ENCODE results near the gene RPS14.

- TF ChIP-seq EZH2phosphoT487 (IDR thresholded peaks at IDR 0.05; ENCODE audit: insufficient read depth, low read depth), result no peak
- no peak for TF ChIP-seq EZH2 (IDR thresholded peaks at IDR 0.05; ENCODE audit: insufficient read depth, poor library complexity, severe bottlenecking)
Observed at GRCh38 chr5:150457121-150457520, 7.6 kb upstream of the RPS14 start.
